NB4 (cell line): ENCODE data around the gene CNTN4.

Experiments used
- CTCF ChIP-seq: IDR thresholded peaks from one replicate; pipeline ENCODE4 v1.5.1; 2012; ENCODE audit warnings: low read depth, low read length
- POLR2A ChIP-seq: IDR thresholded peaks from 2 replicates; pipeline ENCODE4 v1.6.1; 2011; ENCODE audit warnings: mild to moderate bottlenecking; ENCODE audit not compliant: insufficient read length; ENCODE audit errors: extremely low read depth

DNA sequence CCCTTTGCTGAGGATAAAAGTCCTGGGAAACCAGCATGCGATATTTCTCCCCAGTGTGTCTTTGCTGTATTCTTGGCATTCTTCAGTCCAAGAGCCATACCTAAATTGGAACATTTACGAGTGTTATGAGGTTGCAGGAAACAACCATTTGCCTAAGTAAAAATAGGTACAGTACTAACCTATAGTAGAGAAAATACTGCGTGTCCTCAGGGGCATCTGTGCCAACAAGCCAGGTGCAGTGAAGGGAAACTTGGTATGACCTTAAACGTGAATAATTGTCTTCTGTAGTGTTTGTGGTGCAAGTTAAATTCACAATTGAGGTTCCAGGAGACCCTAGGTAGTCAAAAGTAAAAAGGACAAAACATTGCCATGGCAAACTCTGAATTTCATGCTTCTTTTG lies 999.3 kb downstream of the CNTN4 start:
- TF ChIP-seq CTCF = no peak
- no peak for TF ChIP-seq POLR2A
